ENCODE measurements around the gene SMG1.
"Not testable (repeated sequence)": the region's sequence is repeated elsewhere in the genome, so short reads cannot be mapped to it uniquely, and the experiment has no call there.

SMG1 gene

DNA sequence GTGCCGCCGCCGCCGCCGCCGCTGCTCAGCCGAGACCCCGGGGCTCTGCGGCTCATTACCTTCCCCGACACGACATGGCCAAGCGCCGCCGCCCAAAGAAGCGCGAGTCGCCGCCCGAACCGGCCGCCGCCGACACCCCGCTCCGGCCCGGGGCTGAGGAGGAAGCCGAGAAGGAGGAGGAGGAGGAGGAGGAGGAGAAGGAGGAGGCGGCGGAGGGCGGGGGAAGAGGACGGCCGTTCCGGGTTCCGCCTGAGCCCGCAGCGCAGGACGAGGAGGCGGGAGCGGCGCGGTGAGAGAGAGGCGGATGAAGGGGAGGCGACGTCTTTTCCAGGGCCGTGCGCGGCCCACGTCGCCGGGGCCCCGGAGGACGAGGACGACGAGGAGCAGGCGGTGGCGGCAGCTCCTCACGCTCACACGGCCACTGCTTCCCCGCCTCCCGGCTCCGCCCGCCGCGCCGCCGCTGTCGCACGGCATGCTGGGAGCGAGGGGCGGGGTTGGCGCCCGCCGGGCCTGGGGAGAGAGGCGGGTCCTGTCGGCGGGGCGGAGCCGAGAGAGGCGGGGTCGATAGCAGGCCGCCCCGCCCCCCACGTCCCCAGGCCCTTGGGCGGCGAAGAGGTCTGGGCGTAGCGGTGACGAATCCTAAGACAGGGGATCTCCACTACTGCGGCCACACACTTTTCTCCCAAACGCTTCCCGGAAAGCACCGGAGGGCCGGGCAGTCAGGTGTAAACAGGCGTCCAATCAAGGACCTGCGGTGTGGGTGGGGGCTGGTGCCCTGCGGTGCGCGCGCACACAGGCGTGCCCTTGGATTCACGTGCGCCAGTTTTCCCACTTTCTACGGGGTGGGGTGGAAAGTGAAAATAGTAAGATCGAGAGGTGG lies at the start of gene SMG1:
Gene SMG1 (minus strand): TSS at position 423 of the 880 bp plus-strand sequence. CDS start 367 bp downstream, at position 56.
- DNase-seq = peak; percentile 92

DNA sequence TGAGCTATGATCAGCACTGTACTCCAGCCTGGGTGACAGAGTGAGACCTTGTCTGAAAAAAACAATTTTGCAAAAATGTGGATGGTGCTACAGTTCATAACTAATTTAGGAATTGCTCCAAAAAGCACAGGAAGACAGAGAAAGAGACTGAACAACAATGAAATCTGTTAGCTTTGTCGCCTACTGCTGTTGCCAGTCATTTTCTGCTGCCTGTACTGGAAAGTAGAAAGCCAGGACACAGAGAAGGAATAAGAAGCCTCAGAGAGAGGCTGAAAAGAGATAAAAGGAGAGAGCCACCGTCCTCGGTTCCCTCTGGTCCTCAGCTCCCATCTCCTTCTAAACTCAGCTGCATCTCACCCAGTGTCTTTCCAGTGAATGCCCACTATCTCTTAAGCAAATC lies 48.9 kb upstream of the SMG1 start:
- DNase-seq = no peak

DNA sequence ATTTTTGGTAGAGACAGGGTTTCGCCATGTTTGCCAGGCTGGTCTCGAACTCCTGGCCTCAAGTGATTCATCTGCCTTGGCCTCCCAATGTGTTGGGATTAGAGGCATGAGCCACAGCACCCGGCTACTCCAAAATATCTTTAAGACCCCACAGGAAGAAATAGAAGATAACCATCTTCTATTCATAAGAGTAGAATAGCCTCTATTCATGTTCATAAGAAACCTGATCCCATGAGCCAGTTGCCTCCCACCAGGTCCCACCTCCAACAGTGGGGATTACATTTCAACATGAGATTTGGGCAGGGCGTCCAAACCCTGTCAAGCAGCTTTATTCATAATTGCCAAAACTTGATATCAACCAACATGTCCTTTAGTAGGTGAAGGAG lies 43.6 kb upstream of the SMG1 start:
- no peak for DNase-seq

DNA sequence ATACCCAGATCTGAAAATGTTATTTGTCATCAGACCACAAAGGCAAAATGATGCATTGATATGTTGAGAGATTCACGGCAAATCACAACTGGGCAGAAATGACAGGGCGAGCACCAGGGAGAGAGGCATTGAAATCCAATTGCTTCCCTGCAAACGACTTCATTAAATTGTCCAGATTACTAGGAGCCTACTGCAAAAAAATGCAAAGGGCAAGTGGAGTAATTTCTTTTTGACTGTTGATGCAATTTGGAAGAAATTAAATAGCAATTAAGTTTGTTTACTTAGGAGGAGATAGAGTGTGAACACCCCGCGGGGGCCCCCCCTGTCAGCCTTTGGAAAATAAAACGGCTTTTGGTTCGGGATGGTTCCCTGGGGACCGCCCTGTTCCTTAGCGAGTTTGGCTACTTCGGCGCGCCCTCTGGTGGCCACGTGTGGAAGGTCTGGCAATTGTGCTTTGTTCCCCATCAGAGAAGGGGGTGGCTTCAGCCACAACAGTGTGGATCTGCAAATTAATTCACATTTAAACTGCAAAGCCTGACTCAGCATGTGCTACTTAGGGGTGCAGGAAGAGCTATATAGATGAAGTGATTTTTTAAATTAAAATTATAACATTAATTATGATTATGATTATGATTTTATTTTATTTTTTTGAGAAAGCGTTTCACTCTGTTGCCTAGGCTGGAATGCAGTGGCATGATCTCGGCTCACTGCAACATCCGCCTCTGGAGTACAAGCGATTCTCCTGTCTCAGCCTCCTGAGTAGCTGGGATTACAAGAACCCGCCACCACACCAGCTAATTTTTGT lies 43.0 kb upstream of the SMG1 start:
- DNase-seq = peak; percentile 80

DNA sequence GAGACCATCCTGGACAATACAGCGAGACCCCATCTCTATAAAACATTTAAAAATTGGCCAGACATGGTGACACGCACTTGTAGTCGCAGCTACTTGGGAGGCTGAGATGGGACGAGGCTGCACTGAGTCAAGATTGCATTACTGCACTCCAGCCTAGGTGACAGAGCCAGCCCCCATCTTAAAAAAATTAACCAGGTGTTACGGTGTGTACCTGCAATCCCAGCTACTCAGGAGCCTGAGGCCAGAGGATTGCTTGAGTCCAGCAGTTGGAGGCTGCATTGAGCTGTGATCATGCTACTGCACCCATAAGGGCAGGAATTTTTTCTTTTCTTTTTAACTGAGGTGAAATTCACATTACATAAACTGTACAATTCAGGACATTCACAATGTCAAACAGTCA lies 40.6 kb upstream of the SMG1 start:
- no peak for DNase-seq

DNA sequence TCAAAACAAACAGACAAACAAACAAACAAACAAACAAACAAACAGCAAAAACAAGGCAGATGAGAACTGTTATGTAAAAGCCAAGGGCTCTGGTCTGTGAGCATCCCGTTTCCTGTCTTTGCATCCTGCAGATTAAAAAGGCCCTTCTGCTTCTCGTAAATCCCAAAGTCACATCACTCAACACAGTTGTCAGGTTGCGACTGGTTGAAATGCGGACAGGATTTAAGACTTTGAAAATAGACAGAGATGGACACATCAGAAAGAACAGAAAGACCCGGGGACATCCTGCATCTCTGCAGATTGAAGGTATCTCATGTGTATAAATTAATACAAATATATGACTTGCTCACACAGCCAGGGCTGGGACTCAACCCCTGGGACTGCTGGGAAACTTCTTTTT lies 39.3 kb upstream of the SMG1 start:
- DNase-seq = no peak

DNA sequence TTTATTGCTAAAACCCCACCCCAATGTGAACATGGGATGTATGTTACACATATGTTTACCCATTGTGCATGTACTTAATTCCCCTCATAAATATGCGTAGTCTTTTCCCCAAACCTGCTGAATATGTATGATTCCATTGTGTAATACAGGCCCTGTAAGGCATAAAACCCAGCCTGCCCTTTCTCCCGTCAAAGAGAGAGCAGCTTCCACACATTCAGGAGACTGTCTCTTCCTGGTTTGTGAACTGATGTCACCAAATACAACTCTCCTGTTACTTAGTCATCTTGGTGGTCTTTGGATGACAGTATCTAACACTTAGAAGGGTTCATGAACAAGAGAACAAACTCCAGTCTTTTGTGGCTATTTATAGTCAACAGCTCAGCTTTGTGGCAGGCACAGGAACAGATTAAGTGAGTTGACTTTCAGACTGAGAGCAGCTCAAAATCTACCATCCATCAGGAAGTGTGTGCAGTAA lies 32.9 kb upstream of the SMG1 start:
- DNase-seq = no peak

DNA sequence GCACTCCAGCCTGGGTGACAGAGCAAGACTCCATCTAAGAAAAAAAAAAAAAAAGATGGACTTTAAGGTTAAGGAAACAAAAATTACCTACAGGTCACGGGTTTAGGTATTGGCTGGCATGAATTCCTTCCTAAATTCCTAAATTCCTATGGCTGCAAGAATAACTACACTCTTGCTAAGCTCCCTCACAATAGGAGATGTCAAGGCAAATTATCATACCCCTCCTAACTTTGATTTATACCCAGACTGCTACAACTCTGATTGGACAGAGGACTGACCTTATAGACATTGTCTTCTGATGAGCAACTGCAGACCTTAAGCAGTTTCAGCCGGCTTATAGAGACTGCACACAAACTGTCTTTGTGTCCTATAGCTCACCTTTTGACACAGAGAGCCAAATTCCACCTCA lies 32.4 kb upstream of the SMG1 start:
- DNase-seq = no peak

DNA sequence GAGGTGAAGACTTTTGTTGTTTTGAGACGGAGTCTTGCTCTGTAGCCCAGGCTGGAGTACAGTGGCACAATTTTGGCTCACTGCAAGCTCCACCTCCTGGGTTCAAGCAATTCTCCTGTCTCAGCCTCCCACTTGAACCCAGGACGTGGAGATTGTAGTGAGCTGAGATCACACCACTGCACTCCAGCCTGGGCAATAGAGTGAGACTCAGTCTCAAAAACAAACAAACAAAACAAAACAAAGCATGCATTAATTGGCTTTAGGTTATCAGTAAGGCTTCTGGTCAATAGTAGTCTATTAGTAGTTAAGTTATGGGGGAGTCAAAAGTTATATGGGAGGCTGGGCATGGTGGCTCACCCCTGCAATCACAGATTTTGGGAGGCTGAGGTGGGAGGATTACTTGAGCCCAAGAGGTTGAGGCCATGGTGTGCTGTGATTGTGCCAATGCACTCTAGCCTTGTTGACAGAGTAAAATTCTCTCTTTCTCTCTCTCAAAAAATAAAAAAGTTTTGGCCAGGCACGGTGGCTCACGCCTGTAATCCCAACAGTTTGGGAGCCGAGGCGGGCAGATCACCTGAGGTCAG lies 30.5 kb upstream of the SMG1 start:
- not testable (repeated sequence) for DNase-seq

DNA sequence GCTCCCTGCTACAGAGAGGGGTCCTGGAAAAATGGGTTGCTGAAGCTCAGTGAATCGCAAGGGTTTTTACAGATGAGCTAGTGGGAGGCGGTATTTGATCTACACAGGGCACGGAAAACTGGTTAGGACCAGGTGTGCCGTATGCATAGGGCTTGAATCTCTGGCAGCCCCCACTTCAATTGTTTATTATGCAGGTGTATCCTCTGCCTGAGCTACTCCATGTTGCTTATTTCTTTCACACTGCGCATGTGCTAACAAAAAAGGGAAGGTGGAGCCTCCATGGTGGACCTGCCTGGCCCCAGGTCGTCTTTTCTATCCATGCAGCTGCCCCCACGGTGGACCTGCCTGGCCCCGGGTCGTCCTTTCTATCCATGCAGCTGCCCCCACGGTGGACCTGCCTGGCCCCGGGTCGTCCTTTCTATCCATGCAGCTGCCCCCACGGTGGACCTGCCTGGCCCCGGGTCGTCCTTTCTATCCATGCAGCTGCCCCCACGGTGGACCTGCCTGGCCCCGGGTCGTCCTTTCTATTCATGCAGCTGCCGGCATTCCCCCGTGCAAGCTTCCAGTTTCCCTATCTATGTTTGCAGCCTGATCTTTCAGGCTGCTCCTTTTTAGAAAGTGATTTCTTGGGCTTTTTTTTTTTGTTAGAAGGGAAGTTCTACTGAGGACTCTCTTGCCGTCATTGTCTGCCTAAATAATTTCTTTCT lies 29.8 kb upstream of the SMG1 start:
- peak; percentile 43 for DNase-seq

DNA sequence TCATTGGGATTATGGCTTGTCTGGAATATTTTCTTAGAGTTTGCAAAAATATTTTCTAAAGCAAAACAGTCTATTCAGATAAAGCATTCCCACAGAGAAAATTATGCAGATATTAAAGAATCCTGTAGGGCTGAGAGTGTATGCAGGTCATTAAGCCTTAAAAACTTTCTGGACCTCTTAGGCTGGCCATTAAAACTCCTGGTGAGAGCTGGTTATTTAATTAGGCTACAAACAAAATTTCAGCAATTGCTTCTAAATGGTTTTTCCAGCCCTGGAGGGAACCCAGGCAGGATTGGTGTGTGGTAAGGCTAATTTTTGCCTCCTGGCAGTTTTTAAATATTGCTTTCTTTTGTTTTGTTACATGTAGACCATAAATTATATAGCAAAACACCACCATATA lies 27.3 kb upstream of the SMG1 start:
- no peak for DNase-seq

DNA sequence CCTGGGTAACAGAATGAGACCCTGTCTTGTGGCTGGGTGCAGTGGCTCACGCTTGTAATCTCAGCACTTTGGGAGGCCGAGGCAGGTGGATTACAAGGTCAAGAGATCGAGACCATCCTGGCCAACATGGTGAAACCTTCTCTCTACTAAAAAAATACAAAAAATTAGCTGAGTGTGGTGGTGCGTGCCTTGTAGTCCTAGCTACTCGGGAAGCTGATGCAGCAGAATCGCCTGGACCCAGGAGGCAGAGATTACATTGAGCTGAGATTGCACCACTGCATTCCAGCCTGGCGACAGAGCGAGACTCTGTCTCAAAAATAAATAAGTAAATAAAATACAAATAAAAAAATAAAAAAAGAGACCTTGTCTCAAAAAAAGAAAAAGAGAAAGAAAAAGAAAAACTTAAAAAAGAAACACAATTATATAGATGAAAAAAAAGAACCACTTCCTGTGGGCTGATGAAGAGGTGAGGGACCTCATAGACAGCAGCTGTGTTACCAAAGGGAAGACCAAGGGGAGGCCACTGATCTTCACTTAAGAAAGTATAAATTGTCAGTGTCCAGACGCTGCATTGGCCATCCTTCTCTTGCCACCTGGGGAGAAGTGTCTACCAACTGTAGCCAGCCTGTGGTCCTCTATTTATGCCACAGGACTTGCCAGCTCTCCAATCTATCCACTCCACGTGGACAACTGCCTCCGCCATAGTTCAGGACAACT lies 24.4 kb upstream of the SMG1 start:
- DNase-seq = no peak

DNA sequence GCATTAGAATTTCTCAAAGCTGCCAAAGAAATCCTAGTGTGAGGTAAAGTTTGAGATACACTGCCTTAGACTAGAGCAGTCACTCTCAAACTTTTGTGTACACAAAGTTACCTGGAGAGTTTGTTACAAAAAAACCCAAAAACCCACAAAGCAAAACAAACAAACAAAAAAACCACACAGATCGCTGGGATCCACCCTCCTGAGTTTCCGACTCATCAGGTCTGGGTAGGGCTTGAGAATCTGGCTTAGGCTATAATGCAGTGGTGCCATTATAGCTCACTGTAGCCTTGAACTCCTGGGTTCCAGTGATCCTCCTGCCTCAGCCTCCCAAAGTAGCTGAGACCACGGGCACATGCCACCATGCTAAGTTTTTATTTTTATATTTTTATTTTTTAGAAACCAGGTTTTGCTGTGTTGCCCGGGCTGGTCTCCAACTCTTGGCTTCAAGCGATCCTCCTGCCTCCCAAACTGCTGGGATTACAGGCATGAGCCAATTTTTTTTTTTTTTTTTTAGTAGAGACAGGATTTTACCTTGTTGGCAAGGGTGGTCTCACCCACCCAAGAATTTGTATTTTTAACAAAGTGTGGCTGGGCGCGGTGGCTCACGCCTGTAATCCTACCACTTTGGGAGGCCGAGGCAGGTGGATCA lies 22.3 kb upstream of the SMG1 start:
- DNase-seq = no peak

DNA sequence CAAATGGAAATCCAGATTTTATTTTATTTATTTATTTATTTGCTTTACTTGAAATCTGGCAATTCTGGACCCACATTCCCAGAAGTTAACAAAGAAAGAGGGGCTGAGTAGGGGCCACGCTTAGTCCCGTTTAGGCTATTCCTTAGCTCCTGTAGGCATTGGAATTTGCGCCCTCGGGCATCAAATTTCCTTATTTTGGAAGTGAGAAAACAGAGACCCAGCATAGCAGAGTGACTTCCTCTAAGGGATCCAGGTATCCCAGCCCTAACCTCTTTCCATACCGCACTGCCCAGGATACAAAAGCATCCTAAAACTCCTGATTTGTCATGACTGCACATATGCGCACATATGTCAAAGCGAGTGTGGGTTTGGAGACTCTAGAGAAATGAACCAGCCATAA lies 19.0 kb upstream of the SMG1 start:
- DNase-seq = no peak

DNA sequence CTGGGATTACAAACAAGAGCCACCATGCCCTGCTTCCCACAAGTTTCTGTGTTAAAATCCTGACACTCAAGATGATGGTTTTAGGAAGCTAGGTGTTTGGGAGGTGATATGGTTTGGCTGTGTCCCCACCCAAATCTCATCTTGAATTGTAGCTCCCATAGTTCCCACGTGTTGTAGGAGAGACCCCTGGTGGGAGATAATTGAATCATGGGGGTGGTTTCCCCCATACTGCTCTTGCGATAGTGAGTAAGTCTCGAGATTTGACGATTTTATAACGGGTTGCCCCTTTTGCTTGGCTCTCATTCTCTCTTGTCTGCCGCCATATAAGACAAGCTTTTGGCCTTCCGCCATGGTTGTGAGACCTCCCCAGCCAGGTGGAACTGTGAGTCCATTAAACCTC lies 17.2 kb upstream of the SMG1 start:
- DNase-seq = no peak

DNA sequence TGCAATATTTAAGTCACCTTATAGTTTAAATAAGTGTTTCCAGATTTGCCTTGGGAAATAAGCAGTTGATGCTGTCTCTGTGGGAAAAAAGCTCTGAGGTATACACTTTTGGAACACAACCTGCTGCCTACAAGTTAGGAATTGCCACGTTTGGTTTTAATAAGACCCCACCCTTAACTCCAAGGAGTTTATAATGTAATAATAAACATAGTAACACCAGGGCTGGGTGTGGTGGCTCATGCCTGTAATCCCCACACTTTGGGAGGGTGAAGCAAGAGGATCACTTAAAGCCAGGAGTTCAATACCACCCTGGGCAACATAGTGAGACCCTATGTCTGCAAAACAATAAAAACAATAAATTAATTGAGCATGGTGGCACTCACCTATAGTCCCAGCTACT lies 15.9 kb upstream of the SMG1 start:
- no peak for DNase-seq

DNA sequence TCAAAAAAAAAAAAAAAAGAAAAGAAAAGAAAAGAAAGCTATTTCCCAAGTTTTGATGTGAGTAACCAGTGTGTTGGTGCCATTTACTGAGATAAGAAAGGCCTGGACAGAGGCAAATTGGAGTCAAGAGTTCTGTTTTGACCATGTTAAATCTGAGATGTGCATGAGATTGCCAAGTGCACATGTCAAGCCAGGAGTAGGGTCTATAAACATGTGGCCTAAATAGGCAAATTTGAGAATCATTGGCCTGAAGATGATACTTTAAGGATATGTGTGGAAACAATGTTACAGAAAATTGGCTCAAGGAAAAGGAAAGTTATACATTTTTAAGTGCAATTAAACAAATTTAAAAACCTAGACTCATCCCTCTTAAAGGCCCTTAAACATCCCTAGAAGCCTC lies 15.3 kb upstream of the SMG1 start:
- no peak for DNase-seq

DNA sequence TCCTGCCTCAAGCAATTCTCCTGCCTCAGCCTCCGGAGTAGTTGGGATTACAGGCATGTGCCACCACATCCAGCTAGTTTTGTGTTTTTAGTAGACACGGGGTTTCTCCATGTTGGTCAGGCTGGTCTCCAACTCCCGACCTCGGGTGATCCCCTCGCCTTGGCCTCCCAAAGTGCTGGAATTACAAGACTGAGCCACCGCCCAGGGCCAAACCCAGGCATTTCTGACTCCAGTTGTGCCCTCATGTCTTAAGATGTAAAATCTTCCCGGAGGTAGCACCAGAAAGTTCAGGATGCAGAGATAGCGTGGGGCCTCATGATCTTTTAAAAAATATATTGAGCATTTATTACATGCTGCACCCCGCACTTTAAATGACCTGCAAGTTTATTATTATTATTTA lies 12.8 kb upstream of the SMG1 start:
- no peak for DNase-seq

DNA sequence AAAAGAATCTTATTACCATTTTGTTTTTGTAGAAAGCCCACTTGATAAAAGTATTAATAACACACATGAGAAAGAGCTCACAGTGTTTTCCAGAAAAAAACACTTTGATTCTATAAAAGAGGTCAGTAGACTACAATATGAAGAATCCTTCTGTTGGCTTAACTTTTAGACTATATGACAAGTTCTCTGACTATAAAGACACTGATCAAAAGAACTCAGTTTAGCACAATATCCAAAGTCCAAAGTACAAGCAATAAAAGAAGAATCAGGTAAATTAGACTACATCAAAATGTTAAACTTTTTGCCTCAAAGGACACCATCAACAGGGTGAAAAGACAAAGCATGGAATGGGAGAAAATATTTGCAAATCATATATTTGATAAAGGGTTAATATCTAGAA lies 11.2 kb upstream of the SMG1 start:
- no peak for DNase-seq

DNA sequence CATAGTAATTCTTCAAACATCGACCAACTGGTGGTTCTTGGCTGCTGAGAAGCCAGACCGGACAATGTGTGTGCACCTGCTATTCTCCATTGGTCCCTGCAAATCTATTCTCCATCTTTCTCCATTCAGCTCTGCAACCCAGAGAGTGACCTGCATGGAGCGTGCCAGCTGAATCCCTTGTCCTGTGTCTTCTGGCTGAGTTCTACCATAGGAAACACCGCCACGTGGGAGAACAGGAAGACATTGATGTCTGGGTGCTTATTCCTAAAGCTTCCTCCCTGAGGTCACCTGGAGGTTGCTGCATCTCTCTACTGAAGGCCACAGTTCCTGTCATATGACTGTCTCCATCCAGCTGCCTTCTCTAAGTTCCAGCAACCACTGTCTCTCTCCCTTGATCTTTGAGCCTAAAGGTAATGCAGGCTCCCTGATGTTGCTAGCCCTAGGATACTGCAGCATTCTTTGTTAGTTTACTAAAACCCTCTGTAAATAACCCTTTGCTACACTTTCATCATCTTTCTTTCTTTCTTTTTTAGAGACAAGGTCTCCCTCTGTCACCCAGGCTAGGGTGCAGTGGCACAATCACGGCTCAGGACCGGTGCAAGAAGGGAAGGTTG lies 10.6 kb upstream of the SMG1 start:
- DNase-seq = no peak

DNA sequence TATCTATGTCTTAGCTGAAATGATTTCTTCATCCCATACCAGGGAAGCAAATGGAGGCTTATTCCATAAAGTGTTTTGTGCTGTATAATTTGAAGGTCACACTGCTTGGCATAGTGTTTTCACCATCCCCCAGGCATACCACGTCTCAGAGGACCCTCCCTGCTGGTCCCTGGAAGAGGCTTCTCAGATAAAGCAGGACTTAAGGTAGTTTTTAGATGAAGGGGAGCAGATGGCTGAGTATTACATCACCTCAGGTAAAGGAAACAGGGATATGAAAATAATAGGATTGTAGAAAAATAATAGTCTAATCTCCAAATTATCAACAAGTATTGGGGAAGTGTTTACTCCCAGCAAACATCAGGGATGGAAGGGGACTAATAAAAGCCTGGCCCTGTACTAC lies 7.3 kb upstream of the SMG1 start:
- no peak for DNase-seq

Measured in hematopoietic multipotent progenitor cell treated with erythropoietin and hydrocortisone succinate and interleukin-3 and kit ligand, for 8 days (in vitro differentiated cells).